Measurements from ENCODE around the gene HDAC7. TPM values are rescaled to one million over a fixed set of nuclear protein-coding genes. Genes with fewer than 3 reads are reported as not detected.

Gene HDAC7
- total and polyA plus RNA-seq, 2 of the 13 experiments (the other 11 are each of a cell fraction or from before 2014, with no cell fraction given): 4.6 to 10.8 TPM

DNA sequence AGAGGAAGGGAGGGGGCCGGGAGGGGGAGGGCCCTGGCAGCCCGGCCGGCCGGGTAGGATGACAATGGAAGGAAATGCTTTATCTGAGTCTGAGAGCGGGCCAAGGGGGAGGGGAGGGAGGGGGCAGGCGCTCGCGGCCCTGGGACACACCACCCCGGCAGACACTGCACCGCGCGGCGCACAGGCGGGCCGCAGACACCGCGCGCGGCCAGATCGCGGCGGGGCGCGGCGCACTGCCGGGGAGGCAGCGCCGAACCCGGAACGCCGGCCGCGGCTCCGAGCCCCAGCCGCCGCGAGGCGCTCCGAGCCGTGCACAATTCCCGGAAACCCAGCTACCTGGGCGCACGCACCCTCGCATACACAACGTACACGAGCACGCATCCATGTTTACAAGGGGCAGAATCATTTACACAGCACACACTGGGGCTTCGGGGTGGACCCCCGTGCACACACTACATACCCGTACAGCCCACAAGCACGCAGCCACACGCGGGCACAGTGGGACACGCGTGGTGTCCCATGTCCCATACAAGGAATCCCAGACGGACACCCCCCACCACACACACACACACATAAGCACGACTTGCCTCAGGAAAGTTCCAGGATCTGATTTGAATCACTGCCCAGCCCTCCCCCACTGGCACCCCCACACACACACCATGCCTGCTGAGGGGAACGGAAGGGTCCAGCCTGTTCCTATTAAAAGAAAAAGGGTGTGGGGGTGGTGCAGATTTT is at the start of gene HDAC7 (continued):
- TF ChIP-seq, protein P1, sequence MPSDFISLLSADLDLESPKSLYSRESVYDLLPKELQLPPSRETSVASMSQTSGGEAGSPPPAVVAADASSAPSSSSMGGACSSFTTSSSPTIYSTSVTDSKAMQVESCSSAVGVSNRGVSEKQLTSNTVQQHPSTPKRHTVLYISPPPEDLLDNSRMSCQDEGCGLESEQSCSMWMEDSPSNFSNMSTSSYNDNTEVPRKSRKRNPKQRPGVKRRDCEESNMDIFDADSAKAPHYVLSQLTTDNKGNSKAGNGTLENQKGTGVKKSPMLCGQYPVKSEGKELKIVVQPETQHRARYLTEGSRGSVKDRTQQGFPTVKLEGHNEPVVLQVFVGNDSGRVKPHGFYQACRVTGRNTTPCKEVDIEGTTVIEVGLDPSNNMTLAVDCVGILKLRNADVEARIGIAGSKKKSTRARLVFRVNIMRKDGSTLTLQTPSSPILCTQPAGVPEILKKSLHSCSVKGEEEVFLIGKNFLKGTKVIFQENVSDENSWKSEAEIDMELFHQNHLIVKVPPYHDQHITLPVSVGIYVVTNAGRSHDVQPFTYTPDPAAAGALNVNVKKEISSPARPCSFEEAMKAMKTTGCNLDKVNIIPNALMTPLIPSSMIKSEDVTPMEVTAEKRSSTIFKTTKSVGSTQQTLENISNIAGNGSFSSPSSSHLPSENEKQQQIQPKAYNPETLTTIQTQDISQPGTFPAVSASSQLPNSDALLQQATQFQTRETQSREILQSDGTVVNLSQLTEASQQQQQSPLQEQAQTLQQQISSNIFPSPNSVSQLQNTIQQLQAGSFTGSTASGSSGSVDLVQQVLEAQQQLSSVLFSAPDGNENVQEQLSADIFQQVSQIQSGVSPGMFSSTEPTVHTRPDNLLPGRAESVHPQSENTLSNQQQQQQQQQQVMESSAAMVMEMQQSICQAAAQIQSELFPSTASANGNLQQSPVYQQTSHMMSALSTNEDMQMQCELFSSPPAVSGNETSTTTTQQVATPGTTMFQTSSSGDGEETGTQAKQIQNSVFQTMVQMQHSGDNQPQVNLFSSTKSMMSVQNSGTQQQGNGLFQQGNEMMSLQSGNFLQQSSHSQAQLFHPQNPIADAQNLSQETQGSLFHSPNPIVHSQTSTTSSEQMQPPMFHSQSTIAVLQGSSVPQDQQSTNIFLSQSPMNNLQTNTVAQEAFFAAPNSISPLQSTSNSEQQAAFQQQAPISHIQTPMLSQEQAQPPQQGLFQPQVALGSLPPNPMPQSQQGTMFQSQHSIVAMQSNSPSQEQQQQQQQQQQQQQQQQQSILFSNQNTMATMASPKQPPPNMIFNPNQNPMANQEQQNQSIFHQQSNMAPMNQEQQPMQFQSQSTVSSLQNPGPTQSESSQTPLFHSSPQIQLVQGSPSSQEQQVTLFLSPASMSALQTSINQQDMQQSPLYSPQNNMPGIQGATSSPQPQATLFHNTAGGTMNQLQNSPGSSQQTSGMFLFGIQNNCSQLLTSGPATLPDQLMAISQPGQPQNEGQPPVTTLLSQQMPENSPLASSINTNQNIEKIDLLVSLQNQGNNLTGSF (CRISPR knock-in tag; IDR thresholded peaks at IDR 0.05): no peak
- no peak for TF ChIP-seq ZNF713 (CRISPR knock-in tag; IDR thresholded peaks at IDR 0.05)
- no peak for TF ChIP-seq ZBTB20 (CRISPR knock-in tag; IDR thresholded peaks at IDR 0.05; ENCODE audit: borderline replicate concordance, low read depth)
- TF ChIP-seq MED1 (CRISPR knock-in tag; IDR thresholded peaks at IDR 0.05): no peak
- TF ChIP-seq SIX1 (CRISPR knock-in tag; IDR thresholded peaks at IDR 0.05; ENCODE audit: borderline replicate concordance): no peak
- no peak for TF ChIP-seq RARA (CRISPR knock-in tag; IDR thresholded peaks at IDR 0.05)
- no peak for TF ChIP-seq ELF3 (CRISPR knock-in tag; IDR thresholded peaks at IDR 0.05)
- TF ChIP-seq ZNF142 (CRISPR knock-in tag; IDR thresholded peaks at IDR 0.05): no peak
- no peak for TF ChIP-seq CREB1 (IDR thresholded peaks at IDR 0.05)
- TF ChIP-seq CREB1 (CRISPR knock-in tag; IDR thresholded peaks at IDR 0.05): no peak
- TF ChIP-seq THAP7 (CRISPR knock-in tag; IDR thresholded peaks at IDR 0.05): no peak
- TF ChIP-seq NRL (CRISPR knock-in tag; IDR thresholded peaks at IDR 0.05; ENCODE audit: borderline replicate concordance): 0 out of 2 replicates have a peak, but pooled peaks have one; percentile 23
- TF ChIP-seq HMGA1 (CRISPR knock-in tag; conservative IDR thresholded peaks at IDR 0.05): no peak
- no peak for TF ChIP-seq HNRNPUL1 (IDR thresholded peaks at IDR 0.05; ENCODE audit: low read depth, low read length)
- TF ChIP-seq NFATC3 (CRISPR knock-in tag; IDR thresholded peaks at IDR 0.05): no peak

Measured in HepG2 (cell line).